VCaP (cell line): ENCODE measurements around the gene HNRNPA1.

Source experiments
- H3K27ac ChIP-seq: fragments of 450-650 bp; 2 replicates; pipeline ENCODE4 v1.5.1; 2017
- CTCF ChIP-seq: fragments of 450-650 bp; conservative IDR thresholded peaks from 2 replicates; pipeline ENCODE4 v1.5.1; 2017; ENCODE audit warnings: mild to moderate bottlenecking, moderate library complexity

HNRNPA1 gene

GRCh38 chr12:54328595-54329337 is 48.2 kb downstream of the HNRNPA1 start:
- TF ChIP-seq CTCF = no peak
- no peak overlapping the region for H3K27ac ChIP-seq

GRCh38 chr12:54329759-54330158 is 49.2 kb downstream of the HNRNPA1 start:
- no peak for TF ChIP-seq CTCF
- no peak overlapping the region for H3K27ac ChIP-seq

- H3K27ac ChIP-seq = no peak overlapping the region
- TF ChIP-seq CTCF = no peak
These were observed 49.9 kb downstream of the HNRNPA1 start for GRCh38 chr12:54330442-54330841.

GRCh38 chr12:54331461-54331860 is 50.9 kb downstream of the HNRNPA1 start:
- no peak for TF ChIP-seq CTCF
- no peak overlapping the region for H3K27ac ChIP-seq

- H3K27ac ChIP-seq = no peak overlapping the region
- no peak for TF ChIP-seq CTCF
These were observed 53.0 kb downstream of the HNRNPA1 start for GRCh38 chr12:54333420-54334034.
